ENCODE results near the gene ACOT13.

GRCh38 chr6:24704468-24704867 is 37.6 kb downstream of the ACOT13 start:
- TF ChIP-seq, protein P1, sequence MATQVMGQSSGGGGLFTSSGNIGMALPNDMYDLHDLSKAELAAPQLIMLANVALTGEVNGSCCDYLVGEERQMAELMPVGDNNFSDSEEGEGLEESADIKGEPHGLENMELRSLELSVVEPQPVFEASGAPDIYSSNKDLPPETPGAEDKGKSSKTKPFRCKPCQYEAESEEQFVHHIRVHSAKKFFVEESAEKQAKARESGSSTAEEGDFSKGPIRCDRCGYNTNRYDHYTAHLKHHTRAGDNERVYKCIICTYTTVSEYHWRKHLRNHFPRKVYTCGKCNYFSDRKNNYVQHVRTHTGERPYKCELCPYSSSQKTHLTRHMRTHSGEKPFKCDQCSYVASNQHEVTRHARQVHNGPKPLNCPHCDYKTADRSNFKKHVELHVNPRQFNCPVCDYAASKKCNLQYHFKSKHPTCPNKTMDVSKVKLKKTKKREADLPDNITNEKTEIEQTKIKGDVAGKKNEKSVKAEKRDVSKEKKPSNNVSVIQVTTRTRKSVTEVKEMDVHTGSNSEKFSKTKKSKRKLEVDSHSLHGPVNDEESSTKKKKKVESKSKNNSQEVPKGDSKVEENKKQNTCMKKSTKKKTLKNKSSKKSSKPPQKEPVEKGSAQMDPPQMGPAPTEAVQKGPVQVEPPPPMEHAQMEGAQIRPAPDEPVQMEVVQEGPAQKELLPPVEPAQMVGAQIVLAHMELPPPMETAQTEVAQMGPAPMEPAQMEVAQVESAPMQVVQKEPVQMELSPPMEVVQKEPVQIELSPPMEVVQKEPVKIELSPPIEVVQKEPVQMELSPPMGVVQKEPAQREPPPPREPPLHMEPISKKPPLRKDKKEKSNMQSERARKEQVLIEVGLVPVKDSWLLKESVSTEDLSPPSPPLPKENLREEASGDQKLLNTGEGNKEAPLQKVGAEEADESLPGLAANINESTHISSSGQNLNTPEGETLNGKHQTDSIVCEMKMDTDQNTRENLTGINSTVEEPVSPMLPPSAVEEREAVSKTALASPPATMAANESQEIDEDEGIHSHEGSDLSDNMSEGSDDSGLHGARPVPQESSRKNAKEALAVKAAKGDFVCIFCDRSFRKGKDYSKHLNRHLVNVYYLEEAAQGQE (IDR thresholded peaks at IDR 0.05; ENCODE audit: low read depth) = no peak
- TF ChIP-seq FOXM1 (IDR thresholded peaks at IDR 0.05; ENCODE audit: borderline replicate concordance, low read depth) = no peak
- TF ChIP-seq RAD21 (IDR thresholded peaks at IDR 0.05; ENCODE audit: low read depth) = no peak
- TF ChIP-seq MAX (IDR thresholded peaks at IDR 0.05) = no peak
- no peak for TF ChIP-seq TAF1 (IDR thresholded peaks at IDR 0.05; ENCODE audit: low read depth)
- TF ChIP-seq CEBPB (IDR thresholded peaks at IDR 0.05) = no peak
- no peak for TF ChIP-seq EP300 (IDR thresholded peaks at IDR 0.05; ENCODE audit: borderline replicate concordance)
- no peak for TF ChIP-seq EGR1 (IDR thresholded peaks at IDR 0.05)

Data from Ishikawa (cell line).